Karpas-422 (cell line): ENCODE results near the gene IGFBP7. TPM values are rescaled to one million over a fixed set of nuclear protein-coding genes. Genes with fewer than 3 reads are reported as not detected.
A peak's percentile ranks its signal among the peaks of the same experiment; 100 is the strongest.

Experiments used
- DNase-seq: peaks from one replicate; pipeline ENCODE4 v3.0.0-alpha.2; 2015
- H2AFZ ChIP-seq: fragments of 200-600 bp; sonication (generic); 2 replicates; pipeline ENCODE4 v1.6.1; 2014; ENCODE audit warnings: antibody characterized with exemption, low read length, mixed read lengths
- H3K27ac ChIP-seq: fragments of 200-600 bp; sonication (generic); 2 replicates; pipeline ENCODE4 v1.5.1; 2014; ENCODE audit warnings: mild to moderate bottlenecking, low read length, moderate library complexity
- H3K27me3 ChIP-seq: fragments of 200-600 bp; sonication (generic); 2 replicates; pipeline ENCODE4 v1.6.1; 2014; ENCODE audit warnings: low read length, mixed read lengths
- H3K36me3 ChIP-seq: fragments of 200-600 bp; sonication (generic); 2 replicates; pipeline ENCODE4 v1.6.1; 2014; ENCODE audit warnings: low read length, mixed read lengths; ENCODE audit not compliant: insufficient read depth
- H3K4me1 ChIP-seq: fragments of 200-600 bp; sonication (generic); 2 replicates; pipeline ENCODE4 v1.6.1; 2014; ENCODE audit warnings: mild to moderate bottlenecking, low read length, mixed read lengths
- H3K4me2 ChIP-seq: fragments of 200-600 bp; sonication (generic); 2 replicates; pipeline ENCODE4 v1.6.1; 2014; ENCODE audit warnings: low read length, low read depth, mild to moderate bottlenecking; ENCODE audit not compliant: poor library complexity, severe bottlenecking
- H3K4me3 ChIP-seq: fragments of 200-600 bp; sonication (generic); 2 replicates; pipeline ENCODE4 v1.5.1; 2014; ENCODE audit warnings: mild to moderate bottlenecking, antibody characterized with exemption, low read length, mixed read lengths
- H3K79me2 ChIP-seq: fragments of 200-600 bp; sonication (generic); 2 replicates; pipeline ENCODE4 v1.6.1; 2014; ENCODE audit warnings: mild to moderate bottlenecking, low read length, mixed read lengths
- H3K9ac ChIP-seq: fragments of 200-600 bp; sonication (generic); 2 replicates; pipeline ENCODE4 v1.6.0; 2014; ENCODE audit warnings: low read length
- H3K9me2 ChIP-seq: fragments of 200-600 bp; sonication (generic), shearing (Covaris generic); replicated peaks from 2 replicates; pipeline ENCODE4 v1.6.0; 2014; ENCODE audit warnings: mild to moderate bottlenecking, low read length, moderate library complexity; ENCODE audit not compliant: insufficient read depth
- H3K9me3 ChIP-seq: fragments of 300-700, 200-600 bp; sonication (generic); 2 replicates; pipeline ENCODE4 v1.6.1; 2014; ENCODE audit warnings: low read length, mixed read lengths
- H4K20me1 ChIP-seq: fragments of 200-600 bp; sonication (generic); 2 replicates; pipeline ENCODE4 v1.6.1; 2014; ENCODE audit warnings: mild to moderate bottlenecking, antibody characterized with exemption, low read length, low read depth; ENCODE audit not compliant: insufficient read depth
- total RNA-seq: library from RNA; depleted of rRNA; stranded (reverse); fragments of >200 nt; shearing (Covaris generic); gene quantifications from 2 replicates; pipeline ENCODE4 v1.2.3, GENCODE V29; 2014; ENCODE audit warnings: low replicate concordance

The IGFBP7 gene
- total RNA-seq, 1 experiment from 2014 or later: not detected

DNA sequence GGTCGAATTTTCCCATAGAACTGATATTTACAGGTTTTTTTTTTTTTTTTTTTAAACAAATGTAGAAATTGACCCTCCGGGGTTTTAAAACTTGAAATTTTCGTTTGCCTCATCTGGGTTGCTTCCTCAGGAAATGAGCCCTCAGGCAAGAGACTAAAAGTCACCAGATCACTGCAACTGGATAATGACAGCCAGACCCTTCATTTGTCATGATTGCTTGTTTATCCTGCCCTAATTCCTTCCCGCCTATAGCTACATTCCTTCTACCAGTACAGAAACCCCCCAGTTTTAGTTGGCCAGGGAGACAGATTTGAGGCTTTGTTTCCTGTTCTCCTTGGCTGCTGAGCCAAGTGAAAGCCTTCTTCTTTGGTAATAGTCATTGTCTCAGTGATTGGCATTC, 44.0 kb upstream of the IGFBP7 start:
- Histone ChIP-seq H3K4me1 (no peaks in the 10 kb centered on the region), H3K27me3 (no peaks in the 10 kb centered on the region), H2AFZ (no peak overlapping the region), H3K9me2 (no peaks in the 10 kb centered on the region), H3K4me3 (no peak overlapping the region), H3K4me2 (no peak overlapping the region), H3K9me3 (no peaks in the 10 kb centered on the region), H3K9ac (no peak overlapping the region), H4K20me1 (no peaks in the 10 kb centered on the region), H3K36me3 (no peaks in the 10 kb centered on the region), H3K27ac (no peak overlapping the region), H3K79me2 (no peaks in the 10 kb centered on the region)
- DNase-seq: peak; percentile 5

DNA sequence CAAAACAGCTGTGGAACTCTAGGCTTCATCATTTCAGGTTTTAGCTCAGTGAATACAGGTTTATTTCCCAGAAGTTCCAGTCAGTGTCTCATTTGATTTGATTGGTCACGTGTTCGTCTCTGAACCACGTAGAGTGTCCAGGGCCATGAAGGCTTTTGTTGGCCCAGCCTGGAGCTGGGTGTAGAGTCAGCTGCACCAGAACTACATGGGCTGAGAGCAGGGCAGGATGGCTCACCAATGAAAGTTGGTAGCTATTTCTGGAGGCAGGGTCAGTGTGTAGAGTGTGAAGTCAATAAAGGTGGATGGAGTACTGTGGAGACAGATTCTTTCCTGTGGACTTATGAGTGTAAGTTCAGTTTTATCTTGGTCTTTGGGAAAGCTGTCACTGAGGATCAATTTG, 43.0 kb upstream of the IGFBP7 start:
- Histone ChIP-seq H3K27ac (no peak overlapping the region), H3K36me3 (no peaks in the 10 kb centered on the region), H3K27me3 (no peaks in the 10 kb centered on the region), H3K9me2 (no peaks in the 10 kb centered on the region), H3K9me3 (no peaks in the 10 kb centered on the region), H3K4me2 (no peak overlapping the region), H3K4me1 (no peaks in the 10 kb centered on the region), H3K4me3 (no peak overlapping the region), H2AFZ (no peak overlapping the region), H4K20me1 (no peaks in the 10 kb centered on the region), H3K79me2 (no peaks in the 10 kb centered on the region), H3K9ac (no peak overlapping the region)
- peak; percentile 31 for DNase-seq

DNA sequence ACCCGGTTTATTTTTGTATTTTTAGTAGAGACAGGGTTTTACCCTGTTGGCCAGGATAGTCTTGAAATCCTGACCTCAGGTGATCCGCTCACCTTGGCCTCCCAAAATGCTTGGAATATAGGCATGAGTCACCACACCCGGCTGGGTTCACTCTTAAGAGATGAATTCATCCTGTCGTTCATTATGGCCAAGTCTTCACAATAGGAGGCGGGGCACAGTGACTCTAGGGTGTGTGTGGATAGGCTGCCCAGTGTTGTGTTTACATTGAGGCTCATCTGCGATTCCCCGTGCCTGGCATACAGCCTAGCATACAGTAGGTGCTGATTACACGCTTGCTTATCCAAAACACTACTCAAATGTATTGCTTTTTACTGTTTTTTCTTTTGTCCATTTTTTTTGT, 41.3 kb upstream of the IGFBP7 start:
- Histone ChIP-seq H3K4me2 (no peak overlapping the region), H3K9me3 (no peaks in the 10 kb centered on the region), H3K36me3 (no peaks in the 10 kb centered on the region), H3K9ac (no peak overlapping the region), H3K4me1 (no peaks in the 10 kb centered on the region), H3K27me3 (no peaks in the 10 kb centered on the region), H2AFZ (no peak overlapping the region), H3K4me3 (no peak overlapping the region), H3K79me2 (no peaks in the 10 kb centered on the region), H3K27ac (no peak overlapping the region), H4K20me1 (no peaks in the 10 kb centered on the region), H3K9me2 (no peaks in the 10 kb centered on the region)
- no peak for DNase-seq

DNA sequence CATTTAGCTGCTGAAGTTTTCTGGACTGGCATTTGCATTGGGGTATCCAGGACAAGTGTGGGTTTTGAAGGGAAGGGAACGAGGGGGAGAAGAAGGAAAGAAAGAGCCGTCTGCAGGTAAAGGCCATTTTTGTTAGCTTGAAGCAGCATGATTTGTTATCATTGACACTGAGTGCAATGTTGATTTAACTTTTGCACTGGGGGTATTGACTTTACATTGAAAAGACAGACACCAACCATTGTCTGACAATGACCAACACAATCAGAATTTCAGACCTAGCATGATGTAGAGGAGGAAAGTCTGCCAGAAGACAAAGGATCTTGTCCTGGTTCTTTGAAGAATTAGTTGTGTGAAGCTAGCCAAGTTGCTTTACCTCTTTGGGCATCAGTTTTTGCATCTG, 39.6 kb upstream of the IGFBP7 start:
- Histone ChIP-seq H3K9ac (no peak overlapping the region), H3K4me1 (no peaks in the 10 kb centered on the region), H3K27me3 (no peaks in the 10 kb centered on the region), H4K20me1 (no peaks in the 10 kb centered on the region), H3K9me2 (no peaks in the 10 kb centered on the region), H3K4me2 (no peak overlapping the region), H3K36me3 (no peaks in the 10 kb centered on the region), H3K79me2 (no peaks in the 10 kb centered on the region), H3K27ac (no peak overlapping the region), H2AFZ (no peak overlapping the region), H3K9me3 (no peaks in the 10 kb centered on the region), H3K4me3 (no peak overlapping the region)
- DNase-seq: no peak

DNA sequence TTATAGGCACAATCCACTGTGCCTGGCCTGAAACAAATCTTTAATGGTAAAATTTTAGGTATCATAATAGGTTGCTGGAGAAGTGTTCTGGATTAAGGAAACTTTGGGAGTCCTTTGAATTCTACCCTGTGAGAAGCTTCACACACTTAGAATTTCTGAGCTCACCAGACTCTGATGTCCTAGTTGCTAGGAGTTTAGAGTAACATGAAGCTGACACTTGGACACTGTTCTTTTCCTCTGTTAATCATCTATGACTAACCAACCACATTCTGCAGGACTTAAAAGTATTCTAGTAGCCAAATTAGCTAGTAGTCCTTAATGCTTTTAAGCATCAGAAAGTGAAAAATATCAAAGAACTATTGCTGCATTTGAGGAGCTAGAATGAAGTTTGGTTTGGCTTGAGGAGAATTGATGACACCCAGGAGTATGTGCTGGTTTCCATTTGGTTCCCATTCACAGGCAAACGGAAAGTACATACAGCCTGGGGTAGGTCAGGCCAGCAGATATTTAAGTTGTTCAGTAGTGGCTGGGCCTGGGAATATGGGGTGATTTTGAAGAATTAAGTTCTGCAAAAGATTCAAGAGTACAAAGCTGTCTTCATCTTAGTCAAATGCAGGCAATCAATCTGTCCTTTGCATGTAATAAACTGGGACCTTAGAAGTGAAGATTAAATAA, 38.8 kb upstream of the IGFBP7 start:
- no peak overlapping the region for H3K27ac ChIP-seq
- H3K9me3 ChIP-seq: no peaks in the 10 kb centered on the region
- H3K4me1 ChIP-seq: no peaks in the 10 kb centered on the region
- H3K9ac ChIP-seq: no peak overlapping the region
- no peak overlapping the region for H3K4me3 ChIP-seq
- no peaks in the 10 kb centered on the region for H3K79me2 ChIP-seq
- DNase-seq: no peak
- no peak overlapping the region for H3K4me2 ChIP-seq
- no peaks in the 10 kb centered on the region for H3K36me3 ChIP-seq
- no peaks in the 10 kb centered on the region for H3K9me2 ChIP-seq
- no peaks in the 10 kb centered on the region for H4K20me1 ChIP-seq
- no peak overlapping the region for H2AFZ ChIP-seq
- no peaks in the 10 kb centered on the region for H3K27me3 ChIP-seq

DNA sequence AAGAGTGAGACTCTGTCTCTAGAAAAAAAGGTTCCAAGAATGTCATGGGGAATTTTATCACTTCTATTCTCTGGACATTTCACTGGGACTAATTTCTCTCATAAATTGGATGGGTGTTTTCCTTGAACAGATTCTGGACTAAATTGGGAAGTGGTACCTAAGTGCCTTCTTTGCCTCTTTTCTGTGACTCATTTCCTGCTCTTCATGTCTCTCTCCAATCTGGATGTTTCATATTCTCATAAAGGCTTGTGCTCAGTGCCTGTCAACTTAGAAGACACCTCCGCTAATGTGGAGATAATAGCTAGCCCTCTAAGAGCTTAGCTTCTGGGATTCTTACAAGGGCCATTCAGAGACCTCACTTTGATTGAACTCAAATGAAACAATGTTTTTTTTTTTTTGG, 38.0 kb upstream of the IGFBP7 start:
- no peak for DNase-seq
- H3K9ac ChIP-seq: no peak overlapping the region
- H3K4me1 ChIP-seq: no peaks in the 10 kb centered on the region
- no peaks in the 10 kb centered on the region for H3K36me3 ChIP-seq
- no peak overlapping the region for H3K4me3 ChIP-seq
- H3K4me2 ChIP-seq: no peak overlapping the region
- H3K27me3 ChIP-seq: no peaks in the 10 kb centered on the region
- no peaks in the 10 kb centered on the region for H3K9me3 ChIP-seq
- H3K27ac ChIP-seq: no peak overlapping the region
- H2AFZ ChIP-seq: no peak overlapping the region
- H3K79me2 ChIP-seq: no peaks in the 10 kb centered on the region
- H3K9me2 ChIP-seq: no peaks in the 10 kb centered on the region
- H4K20me1 ChIP-seq: no peaks in the 10 kb centered on the region

DNA sequence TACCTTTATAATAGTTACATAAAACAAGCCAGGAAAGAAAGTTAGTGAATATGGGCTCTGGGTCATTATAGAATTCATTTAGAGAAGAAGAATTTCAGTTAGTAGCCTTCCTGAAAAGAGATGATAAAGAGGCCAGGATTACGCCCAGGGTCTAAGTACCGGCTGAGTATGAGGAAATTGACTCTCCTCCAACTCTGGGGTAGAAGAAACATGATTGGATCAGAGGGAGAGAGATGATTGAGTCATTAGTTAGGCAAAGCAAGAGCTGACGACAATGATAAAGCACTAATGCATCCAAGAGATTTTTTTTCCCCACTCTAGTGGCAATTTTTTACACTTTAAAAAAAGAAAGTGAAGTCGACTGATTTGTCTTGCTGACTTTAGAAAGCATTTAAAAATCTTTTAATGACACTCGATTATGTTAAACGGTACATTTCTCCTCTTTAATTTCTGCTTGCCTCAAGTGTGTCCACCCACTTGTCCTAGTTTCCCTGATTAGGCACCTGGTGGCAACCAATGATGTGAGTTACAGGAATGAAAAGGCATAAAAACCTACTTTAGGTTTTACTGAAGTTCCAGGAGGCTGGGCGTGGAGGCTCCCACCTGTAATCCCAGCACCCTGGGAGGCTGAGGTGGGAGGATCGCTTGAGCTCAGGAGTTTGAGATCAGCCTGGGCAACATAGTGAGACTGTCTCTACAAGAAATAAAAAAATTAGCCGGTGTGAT, 37.3 kb upstream of the IGFBP7 start:
- no peak overlapping the region for H3K9ac ChIP-seq
- no peaks in the 10 kb centered on the region for H3K9me3 ChIP-seq
- H3K27me3 ChIP-seq: no peaks in the 10 kb centered on the region
- no peaks in the 10 kb centered on the region for H3K4me1 ChIP-seq
- H3K4me3 ChIP-seq: no peak overlapping the region
- no peak overlapping the region for H3K4me2 ChIP-seq
- H3K27ac ChIP-seq: no peak overlapping the region
- H3K9me2 ChIP-seq: no peaks in the 10 kb centered on the region
- H4K20me1 ChIP-seq: no peaks in the 10 kb centered on the region
- no peak overlapping the region for H2AFZ ChIP-seq
- H3K79me2 ChIP-seq: no peaks in the 10 kb centered on the region
- no peaks in the 10 kb centered on the region for H3K36me3 ChIP-seq
- no peak for DNase-seq

DNA sequence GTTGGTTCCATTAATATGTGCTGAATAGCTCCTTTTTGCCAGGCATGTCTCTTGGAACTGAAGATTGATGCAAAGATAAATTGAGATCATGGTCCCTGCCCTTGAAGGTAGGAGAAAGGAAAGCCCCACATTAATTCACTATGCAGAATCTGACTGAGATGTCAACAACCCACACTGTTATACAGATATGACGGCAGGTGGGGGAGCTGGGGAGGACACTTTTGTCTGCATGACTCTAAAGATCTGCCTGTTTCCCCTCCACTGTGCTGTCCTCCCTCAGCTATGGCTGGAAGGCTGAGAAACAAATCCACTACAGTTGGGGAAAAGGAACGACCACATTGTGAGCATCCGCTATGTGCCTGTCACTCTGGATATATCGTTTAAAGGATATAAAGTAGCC, 36.3 kb upstream of the IGFBP7 start:
- Histone ChIP-seq H3K9me3 (no peaks in the 10 kb centered on the region), H3K4me2 (no peak overlapping the region), H3K9ac (no peak overlapping the region), H4K20me1 (no peaks in the 10 kb centered on the region), H3K9me2 (no peaks in the 10 kb centered on the region), H3K4me1 (no peaks in the 10 kb centered on the region), H2AFZ (no peak overlapping the region), H3K79me2 (no peaks in the 10 kb centered on the region), H3K27ac (no peak overlapping the region), H3K27me3 (no peaks in the 10 kb centered on the region), H3K4me3 (no peak overlapping the region), H3K36me3 (no peaks in the 10 kb centered on the region)
- no peak for DNase-seq
